ENCODE data around the gene RNF26.

The RNF26 gene

GRCh38 chr11:119315131-119316015 lies 19.0 kb upstream of the RNF26 start:
- peak in 30 of 51 donors; percentile 31 to 87 (median 70) for DNase-seq

GRCh38 chr11:119316016-119316728 lies 18.2 kb upstream of the RNF26 start:
- peak in 41 of 51 donors; percentile 32 to 88 (median 77) for DNase-seq

GRCh38 chr11:119316729-119317591 lies 17.4 kb upstream of the RNF26 start, which contains the start of gene MCAM:
TSS of gene MCAM (minus strand) at chr11:119317130. CDS start at chr11:119317101, 29 bp downstream.
- DNase-seq = peak in 19 of 51 donors; percentile 29 to 68 (median 50)

GRCh38 chr11:119317592-119318239 lies 16.6 kb upstream of the RNF26 start:
- DNase-seq = no peak

- DNase-seq = peak in 6 of 51 donors; percentile 14 to 34 (median 23)
These were observed 15.8 kb upstream of the RNF26 start for GRCh38 chr11:119318240-119319135.

- DNase-seq = no peak
These were observed 15.1 kb upstream of the RNF26 start for GRCh38 chr11:119319136-119319699.

- no peak for DNase-seq
These were observed 14.6 kb upstream of the RNF26 start for GRCh38 chr11:119319700-119320239.

GRCh38 chr11:119320240-119320775 lies 14.0 kb upstream of the RNF26 start:
- DNase-seq = peak in 36 of 51 donors; percentile 20 to 89 (median 61)

- DNase-seq = peak in 15 of 51 donors; percentile 39 to 78 (median 53)
These were observed 13.4 kb upstream of the RNF26 start for GRCh38 chr11:119320776-119321524.

- DNase-seq = no peak
These were observed 12.0 kb upstream of the RNF26 start for GRCh38 chr11:119322360-119322739.

GRCh38 chr11:119322921-119323531 lies 11.3 kb upstream of the RNF26 start:
- DNase-seq = no peak

GRCh38 chr11:119323532-119324033 lies 10.7 kb upstream of the RNF26 start:
- peak in 38 of 51 donors; percentile 12 to 91 (median 52) for DNase-seq

- DNase-seq = no peak
These were observed 10.1 kb upstream of the RNF26 start for GRCh38 chr11:119324189-119324588.

GRCh38 chr11:119329320-119329719 lies 5.0 kb upstream of the RNF26 start:
- no peak for DNase-seq

GRCh38 chr11:119330237-119330636 lies 4.1 kb upstream of the RNF26 start:
- no peak for DNase-seq

- no peak for DNase-seq
These were observed 2.1 kb upstream of the RNF26 start for GRCh38 chr11:119332111-119332765.

Measured in hypothalamus (tissue), 51 donors.